H9 (cell line): Measurements from ENCODE around the gene RPL28. TPM values are rescaled to one million over a fixed set of nuclear protein-coding genes. Genes with fewer than 3 reads are reported as not detected.

Experiments used
- DNase-seq: peaks from one replicate; pipeline ENCODE4 v3.0.0-alpha.2; 2017
- H2AFZ ChIP-seq: one replicate; pipeline ENCODE4 v1.6.1; 2013; ENCODE audit warnings: mild to moderate bottlenecking, low read length, control low read depth, moderate library complexity
- H2AK5ac ChIP-seq: 2 replicates; pipeline ENCODE4 v1.6.1; 2013; ENCODE audit warnings: low read length, control low read depth, mixed read lengths; ENCODE audit not compliant: insufficient read length
- H2BK120ac ChIP-seq: one replicate; pipeline ENCODE4 v1.6.1; 2013; ENCODE audit warnings: low read depth, mild to moderate bottlenecking, low read length, control low read depth, inconsistent platforms; ENCODE audit not compliant: poor library complexity, severe bottlenecking
- H2BK12ac ChIP-seq: 2 replicates; pipeline ENCODE4 v1.6.1; 2013; ENCODE audit warnings: low read length, control low read depth, mixed read lengths, low read depth; ENCODE audit not compliant: insufficient read length
- H2BK15ac ChIP-seq: 2 replicates; pipeline ENCODE4 v1.6.1; 2013; ENCODE audit warnings: low read depth, low read length, control low read depth
- H2BK20ac ChIP-seq: one replicate; pipeline ENCODE4 v1.6.1; 2013; ENCODE audit warnings: low read depth, mild to moderate bottlenecking, low read length, control low read depth, inconsistent platforms; ENCODE audit not compliant: poor library complexity, severe bottlenecking
- H2BK5ac ChIP-seq: 2 replicates; pipeline ENCODE4 v1.6.1; 2013; ENCODE audit warnings: low read length, control low read depth, mixed read lengths; ENCODE audit not compliant: insufficient read length
- H3K14ac ChIP-seq: 2 replicates; pipeline ENCODE4 v1.6.1; 2013; ENCODE audit warnings: low read length, control low read depth; ENCODE audit not compliant: insufficient read depth
- H3K18ac ChIP-seq: 2 replicates; pipeline ENCODE4 v1.6.1; 2013; ENCODE audit warnings: low read depth, mild to moderate bottlenecking, mixed read lengths, low read length, control low read depth; ENCODE audit not compliant: insufficient read length
- H3K23ac ChIP-seq: 2 replicates; pipeline ENCODE4 v1.6.1; 2013; ENCODE audit warnings: low read length, control low read depth, mixed read lengths, low read depth; ENCODE audit not compliant: insufficient read length
- H3K23me2 ChIP-seq: 2 replicates; pipeline ENCODE4 v1.6.1; 2013; ENCODE audit warnings: low read depth, mild to moderate bottlenecking, mixed read lengths, low read length, control low read depth; ENCODE audit not compliant: insufficient read length, poor library complexity, severe bottlenecking
- H3K27ac ChIP-seq: 2 replicates; pipeline ENCODE4 v1.5.1; 2013; ENCODE audit warnings: low read length, control low read depth, mixed read lengths, low read depth; ENCODE audit not compliant: insufficient read length
- H3K27me3 ChIP-seq: 2 replicates; pipeline ENCODE4 v1.6.1; 2013; ENCODE audit warnings: low read length, control low read depth, inconsistent platforms; ENCODE audit not compliant: insufficient read depth
- H3K4ac ChIP-seq: 2 replicates; pipeline ENCODE4 v1.6.1; 2013; ENCODE audit warnings: low read depth, mild to moderate bottlenecking, control low read depth, inconsistent platforms, low read length, moderate library complexity
- H3K4me1 ChIP-seq: 2 replicates; pipeline ENCODE4 v1.6.1; 2013; ENCODE audit warnings: low read length, control low read depth, inconsistent platforms; ENCODE audit not compliant: insufficient read depth
- H3K4me2 ChIP-seq: 2 replicates; pipeline ENCODE4 v1.6.1; 2013; ENCODE audit warnings: low read length, control low read depth, mixed read lengths; ENCODE audit not compliant: insufficient read length, insufficient read depth
- H3K56ac ChIP-seq: 2 replicates; pipeline ENCODE4 v1.6.1; 2013; ENCODE audit warnings: low read depth, mild to moderate bottlenecking, mixed read lengths, low read length, control low read depth; ENCODE audit not compliant: insufficient read length
- H3K79me1 ChIP-seq: 2 replicates; pipeline ENCODE4 v1.6.1; 2013; ENCODE audit warnings: low read depth, mild to moderate bottlenecking, moderate library complexity, low read length, control low read depth, inconsistent platforms; ENCODE audit not compliant: insufficient read depth, poor library complexity, severe bottlenecking
- H3K79me2 ChIP-seq: 2 replicates; pipeline ENCODE4 v1.6.1; 2013; ENCODE audit warnings: low read length, control low read depth, inconsistent platforms; ENCODE audit not compliant: insufficient read depth
- H3K9ac ChIP-seq: 2 replicates; pipeline ENCODE4 v1.6.1; 2013; ENCODE audit warnings: low read length, control low read depth, mixed read lengths; ENCODE audit not compliant: insufficient read length; ENCODE audit errors: extremely low read depth
- H3K9me3 ChIP-seq: one replicate; pipeline ENCODE4 v1.6.1; 2013; ENCODE audit warnings: low read depth, low read length, inconsistent platforms; ENCODE audit not compliant: control insufficient read depth
- H3T11ph ChIP-seq: one replicate; pipeline ENCODE4 v1.6.1; 2013; ENCODE audit warnings: mild to moderate bottlenecking, low read length, control low read depth, inconsistent platforms
- H4K20me1 ChIP-seq: one replicate; pipeline ENCODE4 v1.6.1; 2013; ENCODE audit not compliant: control insufficient read depth, insufficient read length, insufficient read depth
- H4K5ac ChIP-seq: 2 replicates; pipeline ENCODE4 v1.6.1; 2013; ENCODE audit warnings: low read depth, mild to moderate bottlenecking, mixed read lengths, low read length, control low read depth; ENCODE audit not compliant: insufficient read length
- H4K8ac ChIP-seq: replicated peaks from 2 replicates; pipeline ENCODE4 v1.6.1; 2013; ENCODE audit warnings: low read length, control low read depth, mixed read lengths, low read depth; ENCODE audit not compliant: insufficient read length
- H4K91ac ChIP-seq: 2 replicates; pipeline ENCODE4 v1.6.1; 2013; ENCODE audit warnings: low read depth, mild to moderate bottlenecking, moderate library complexity, mixed read lengths, low read length, control low read depth; ENCODE audit not compliant: insufficient read length
- H3K27ac Mint-ChIP-seq, 3 experiments: 2 replicates in 2 of 3; 3 replicates in 1 of 3; pipeline ENCODE4 v1.8.0; 2020 to 2021; ENCODE audit warnings: mixed read lengths in 3 of 3, mild to moderate bottlenecking in 1 of 3, moderate library complexity in 1 of 3
- H3K27me3 Mint-ChIP-seq: 2 replicates; pipeline ENCODE4 v1.8.0; 2021; ENCODE audit warnings: low read depth, mild to moderate bottlenecking, moderate library complexity, mixed read lengths
- H3K36me3 Mint-ChIP-seq, 3 experiments: 2 replicates in 2 of 3; 3 replicates in 1 of 3; pipeline ENCODE4 v1.8.0; 2020 to 2021; ENCODE audit warnings: low read depth in 3 of 3, mixed read lengths in 3 of 3; ENCODE audit not compliant: insufficient read depth in 1 of 3
- H3K4me1 Mint-ChIP-seq, 2 experiments: 2 replicates each; pipeline ENCODE4 v1.8.0; 2020; ENCODE audit warnings: mixed read lengths in 2 of 2
- H3K4me3 Mint-ChIP-seq, 2 experiments: 2 replicates in 1 of 2; 3 replicates in 1 of 2; pipeline ENCODE4 v1.8.0; 2020 to 2021; ENCODE audit warnings: mild to moderate bottlenecking in 2 of 2, mixed read lengths in 2 of 2, moderate library complexity in 1 of 2
- H3K9me3 Mint-ChIP-seq, 2 experiments: 2 replicates in 1 of 2; 3 replicates in 1 of 2; pipeline ENCODE4 v1.8.0; 2020; ENCODE audit warnings: mild to moderate bottlenecking in 2 of 2, mixed read lengths in 2 of 2, moderate library complexity in 1 of 2
- WGBS: extraction: QIAGEN DNeasy Blood & Tissue Kit; methylation state at CpG from one replicate; pipeline ENCODE4 v1.1.7; 2013; ENCODE audit warnings: missing lambda C conversion rate, low lambda C conversion rate, mixed read lengths; ENCODE audit not compliant: insufficient read length; ENCODE audit errors: extremely low coverage; 5-methylcytosine and 5-hydroxymethylcytosine counted together
- total RNA-seq: library from RNA; stranded (reverse); gene quantifications from 2 replicates; pipeline ENCODE4 v1.2.1, GENCODE V29; 2021
- TF ChIP-seq, protein P1 (sequence below): fragments of 200-600 bp; sonication (generic); conservative IDR thresholded peaks from 3 replicates; pipeline ENCODE4 v1.8.0; 2021; ENCODE audit warnings: antibody characterized with exemption, mild to moderate bottlenecking

The RPL28 gene
- total RNA-seq, 1 experiment from 2014 or later, result 2,076 TPM

DNA sequence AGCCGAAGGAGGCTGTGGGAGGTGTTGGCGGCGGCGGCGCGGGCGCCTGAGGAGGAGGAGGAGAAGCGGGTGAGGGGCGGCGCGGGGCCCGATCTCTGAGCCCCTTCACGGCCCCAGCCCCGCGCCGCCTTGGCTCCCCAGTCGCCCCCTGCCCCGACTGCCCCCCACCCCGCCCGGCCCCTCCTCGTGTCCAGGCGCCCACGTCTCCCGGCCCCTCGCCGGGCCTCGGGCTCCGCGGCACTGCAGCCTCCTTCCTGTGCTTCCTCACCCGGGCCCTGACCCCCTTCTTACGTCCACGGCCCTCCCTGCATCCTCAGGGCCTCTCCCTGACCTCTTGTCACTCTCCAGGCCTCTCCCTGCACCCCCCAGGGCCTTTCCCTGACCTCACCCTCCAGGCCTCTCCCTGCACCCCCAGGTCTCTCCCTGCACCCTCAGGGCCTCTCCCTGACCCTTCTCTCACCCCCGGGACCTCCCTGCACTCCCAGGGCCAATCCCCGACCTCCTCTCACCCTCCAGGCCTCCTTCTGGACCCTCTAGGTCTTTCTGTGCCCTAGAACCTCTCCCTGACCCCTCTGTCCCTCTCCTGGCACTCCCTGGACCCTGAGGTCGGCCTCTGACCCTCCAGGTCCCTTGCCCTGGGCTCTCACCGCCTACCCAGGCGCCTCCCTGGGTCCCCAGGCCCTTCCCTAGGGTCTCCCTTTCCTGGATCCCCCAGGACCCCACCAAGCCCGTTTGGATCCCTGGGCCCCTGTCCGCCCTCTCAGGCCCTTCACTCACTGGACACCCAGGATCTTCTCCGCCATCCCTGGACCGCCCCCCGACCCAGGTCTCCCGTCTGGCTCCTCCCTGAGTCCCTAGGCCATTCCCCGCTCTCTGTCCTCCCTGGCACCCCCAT lies 45.6 kb upstream of the RPL28 start:
- no peaks in the 10 kb centered on the region; the same call in 1 of the 2 replicates for H3K4me1 ChIP-seq
- WGBS, result no CpG with 5 or more reads among the region's 44 CpGs
- H3K4ac ChIP-seq, result no peak overlapping the region
- no peak overlapping the region for H2AFZ ChIP-seq
- H2BK120ac ChIP-seq, result no peak overlapping the region
- H3K18ac ChIP-seq, result peak overlapping the region; percentile 89
- no peak overlapping the region for H2BK5ac ChIP-seq
- H3K23ac ChIP-seq, result no peak overlapping the region
- peaks cover 17% of the 10 kb centered on the region for H3K23me2 ChIP-seq
- H4K20me1 ChIP-seq, result no peaks in the 10 kb centered on the region
- H3K27me3 ChIP-seq, result no peaks in the 10 kb centered on the region; the same call in 1 of the 2 replicates
- H2BK15ac ChIP-seq, result no peak overlapping the region
- no peak overlapping the region for H2AK5ac ChIP-seq
- H3K14ac ChIP-seq, result peak overlapping the region; percentile 94
- no peak overlapping the region for H4K91ac ChIP-seq
- H2BK12ac ChIP-seq, result peak overlapping the region; percentile 88
- H3K27ac ChIP-seq, result no peak overlapping the region
- H3T11ph ChIP-seq, result no peak overlapping the region
- peaks cover 16 to 34% of the 10 kb centered on the region in 2 experiments for H3K4me1 Mint-ChIP-seq
- peak overlapping the region; percentile 74 for H3K4me2 ChIP-seq
- no peak overlapping the region for H4K8ac ChIP-seq
- H3K36me3 Mint-ChIP-seq, result peaks cover 24 to 36% (median 35%) of the 10 kb centered on the region in 3 experiments; a peak in 6 of 7 replicates
- peak; percentile 52 for DNase-seq
- no peak overlapping the region for H2BK20ac ChIP-seq
- TF ChIP-seq, protein P1, sequence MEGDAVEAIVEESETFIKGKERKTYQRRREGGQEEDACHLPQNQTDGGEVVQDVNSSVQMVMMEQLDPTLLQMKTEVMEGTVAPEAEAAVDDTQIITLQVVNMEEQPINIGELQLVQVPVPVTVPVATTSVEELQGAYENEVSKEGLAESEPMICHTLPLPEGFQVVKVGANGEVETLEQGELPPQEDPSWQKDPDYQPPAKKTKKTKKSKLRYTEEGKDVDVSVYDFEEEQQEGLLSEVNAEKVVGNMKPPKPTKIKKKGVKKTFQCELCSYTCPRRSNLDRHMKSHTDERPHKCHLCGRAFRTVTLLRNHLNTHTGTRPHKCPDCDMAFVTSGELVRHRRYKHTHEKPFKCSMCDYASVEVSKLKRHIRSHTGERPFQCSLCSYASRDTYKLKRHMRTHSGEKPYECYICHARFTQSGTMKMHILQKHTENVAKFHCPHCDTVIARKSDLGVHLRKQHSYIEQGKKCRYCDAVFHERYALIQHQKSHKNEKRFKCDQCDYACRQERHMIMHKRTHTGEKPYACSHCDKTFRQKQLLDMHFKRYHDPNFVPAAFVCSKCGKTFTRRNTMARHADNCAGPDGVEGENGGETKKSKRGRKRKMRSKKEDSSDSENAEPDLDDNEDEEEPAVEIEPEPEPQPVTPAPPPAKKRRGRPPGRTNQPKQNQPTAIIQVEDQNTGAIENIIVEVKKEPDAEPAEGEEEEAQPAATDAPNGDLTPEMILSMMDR, result no peak
- H3K4me3 Mint-ChIP-seq, result peak overlapping the region; percentile 84 to 96
- H3K27ac Mint-ChIP-seq, result peak overlapping the region; percentile 95 to 100 (median 99); a peak in 6 of 7 replicates
- H3K79me1 ChIP-seq, result no peaks in the 10 kb centered on the region
- H3K9me3 ChIP-seq, result no peaks in the 10 kb centered on the region
- peaks cover 20% of the 10 kb centered on the region for H3K27me3 Mint-ChIP-seq
- peak overlapping the region; percentile 76 for H3K9ac ChIP-seq
- no peaks in the 10 kb centered on the region; a peak in 1 of 5 replicates for H3K9me3 Mint-ChIP-seq
- H3K79me2 ChIP-seq, result no peaks in the 10 kb centered on the region
- H3K56ac ChIP-seq, result no peak overlapping the region
- H4K5ac ChIP-seq, result no peak overlapping the region
